Measurements from ENCODE around the gene ESYT2.
"Not testable (repeated sequence)": the region's sequence is repeated elsewhere in the genome, so short reads cannot be mapped to it uniquely, and the experiment has no call there.

Gene ESYT2

DNA sequence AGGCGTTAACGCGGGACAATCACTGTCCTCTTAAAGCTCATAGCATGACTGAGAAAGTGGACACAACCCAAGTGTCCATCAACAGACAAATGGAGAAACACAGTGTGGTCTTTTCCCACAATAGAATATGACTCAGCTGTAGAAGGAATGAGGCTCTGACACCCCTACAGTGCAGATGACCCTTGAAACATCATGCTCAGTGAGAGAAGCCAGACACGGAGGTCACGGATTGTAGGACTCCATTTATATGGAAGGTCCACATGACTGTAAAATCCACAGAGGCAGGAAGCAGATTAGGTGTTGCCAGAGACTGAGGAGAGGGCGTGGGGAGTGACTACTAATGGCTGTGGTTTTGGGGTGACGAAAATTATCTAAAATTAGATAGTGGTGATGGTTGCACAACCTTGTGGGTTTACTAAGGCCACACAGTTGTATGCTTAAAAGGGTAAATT lies 118.6 kb downstream of the ESYT2 start:
- DNase-seq (ENCODE audit: low read depth): peak; percentile 82
- H3K4me3 ChIP-seq (ENCODE audit: control insufficient read depth, low read depth, low read length): no peak overlapping the region
- no peak for TF ChIP-seq CTCF (conservative IDR thresholded peaks at IDR 0.05; ENCODE audit: control insufficient read depth, insufficient read depth, low read depth, low read length)

DNA sequence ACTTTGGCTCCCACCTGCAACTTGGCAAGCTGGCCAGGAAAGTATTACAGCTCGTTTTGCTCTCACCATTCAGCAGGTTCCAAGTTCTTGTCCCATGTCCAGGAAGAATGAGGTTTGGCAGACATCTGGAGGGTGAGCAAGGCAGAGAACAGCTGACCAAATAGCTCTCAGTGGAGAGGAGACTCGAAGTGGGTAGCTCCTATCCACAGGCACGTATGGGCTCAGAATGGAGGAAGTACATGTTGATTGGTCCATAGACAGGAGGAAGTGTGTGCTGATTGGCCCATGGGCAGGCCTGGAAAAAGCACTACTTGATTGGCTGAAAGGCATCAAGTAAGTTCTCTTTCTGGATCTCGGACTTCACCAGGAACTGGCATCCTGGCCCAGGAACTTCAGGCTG lies 121.7 kb downstream of the ESYT2 start:
- no peak for TF ChIP-seq CTCF (conservative IDR thresholded peaks at IDR 0.05; ENCODE audit: control insufficient read depth, insufficient read depth, low read depth, low read length)
- no peak overlapping the region for H3K4me3 ChIP-seq (ENCODE audit: control insufficient read depth, low read depth, low read length)
- peak; percentile 47 for DNase-seq (ENCODE audit: low read depth)

DNA sequence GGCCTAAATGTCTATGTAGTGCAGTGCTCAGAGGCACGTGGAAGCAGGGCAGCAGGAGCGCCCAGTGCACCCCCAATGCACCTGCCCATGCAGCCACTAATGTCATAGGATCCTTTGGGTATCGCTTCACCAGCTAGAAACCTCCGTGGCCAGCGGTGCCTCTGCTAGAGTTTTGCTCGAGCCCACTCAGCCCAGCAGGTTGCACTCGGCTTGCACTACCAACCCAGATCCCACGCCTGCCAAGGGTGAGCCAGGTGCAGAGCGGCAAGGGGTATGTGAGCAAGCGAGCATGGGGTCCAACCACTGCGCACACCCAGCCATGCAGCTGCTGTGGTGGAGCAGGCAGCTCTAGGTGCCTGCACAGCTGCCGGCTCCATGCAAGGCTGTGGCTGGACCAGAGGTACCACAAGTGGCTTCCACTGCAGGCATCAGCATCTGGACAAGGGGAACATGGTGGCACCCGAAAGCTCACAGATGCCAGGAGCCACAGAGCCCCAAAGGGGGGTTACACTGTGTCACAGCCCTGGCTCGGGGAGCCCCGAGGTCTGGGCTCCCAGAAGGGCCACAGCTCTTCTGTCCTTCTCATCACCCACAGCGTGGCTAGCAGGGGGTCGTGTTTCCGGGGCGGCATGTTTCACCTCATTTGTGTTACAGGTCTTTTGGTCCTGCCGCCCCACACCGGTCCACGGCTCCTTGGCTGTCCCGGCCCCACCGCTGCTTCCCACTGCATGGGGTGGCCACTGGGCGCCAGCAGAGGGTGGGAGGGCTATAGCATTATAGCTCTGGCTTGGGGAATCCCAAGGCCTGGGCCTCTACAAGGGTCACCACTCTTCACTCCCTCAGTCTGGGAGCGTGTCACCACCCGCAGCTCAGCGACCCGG lies 122.4 kb downstream of the ESYT2 start:
- no peak for TF ChIP-seq CTCF (conservative IDR thresholded peaks at IDR 0.05; ENCODE audit: control insufficient read depth, insufficient read depth, low read depth, low read length)
- DNase-seq (ENCODE audit: low read depth): no peak
- H3K4me3 ChIP-seq (ENCODE audit: control insufficient read depth, low read depth, low read length): no peak overlapping the region

DNA sequence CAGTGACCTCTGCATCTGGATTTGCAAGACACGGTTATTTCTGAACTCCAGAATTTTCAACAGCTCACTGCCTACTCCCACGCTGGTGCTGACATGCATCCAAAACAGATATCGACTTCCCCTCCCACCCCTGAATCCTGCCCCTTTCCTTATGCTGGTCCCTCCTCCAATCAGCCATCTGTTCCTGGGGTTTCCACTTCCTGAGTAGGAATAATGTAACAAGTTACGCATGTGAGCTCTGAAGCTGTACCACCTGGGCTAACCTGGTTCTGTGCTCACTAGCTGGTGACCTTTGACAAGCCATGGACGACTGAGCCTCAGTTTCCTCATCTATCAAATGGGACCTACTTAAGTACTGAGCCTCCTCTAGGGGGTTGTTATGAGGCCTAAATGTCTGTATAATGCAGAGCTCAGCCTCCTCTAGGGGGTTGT lies 123.0 kb downstream of the ESYT2 start:
- TF ChIP-seq CTCF (conservative IDR thresholded peaks at IDR 0.05; ENCODE audit: control insufficient read depth, insufficient read depth, low read depth, low read length): no peak
- DNase-seq (ENCODE audit: low read depth): peak; percentile 24
- no peak overlapping the region for H3K4me3 ChIP-seq (ENCODE audit: control insufficient read depth, low read depth, low read length)

- DNase-seq (ENCODE audit: low read depth): peak; percentile 16
- no peak for TF ChIP-seq CTCF (conservative IDR thresholded peaks at IDR 0.05; ENCODE audit: control insufficient read depth, insufficient read depth, low read depth, low read length)
- H3K4me3 ChIP-seq (ENCODE audit: control insufficient read depth, low read depth, low read length): peak overlapping the region; percentile 64
Measured at GRCh38 chr7:158705234-158705850, 124.0 kb downstream of the ESYT2 start.

DNA sequence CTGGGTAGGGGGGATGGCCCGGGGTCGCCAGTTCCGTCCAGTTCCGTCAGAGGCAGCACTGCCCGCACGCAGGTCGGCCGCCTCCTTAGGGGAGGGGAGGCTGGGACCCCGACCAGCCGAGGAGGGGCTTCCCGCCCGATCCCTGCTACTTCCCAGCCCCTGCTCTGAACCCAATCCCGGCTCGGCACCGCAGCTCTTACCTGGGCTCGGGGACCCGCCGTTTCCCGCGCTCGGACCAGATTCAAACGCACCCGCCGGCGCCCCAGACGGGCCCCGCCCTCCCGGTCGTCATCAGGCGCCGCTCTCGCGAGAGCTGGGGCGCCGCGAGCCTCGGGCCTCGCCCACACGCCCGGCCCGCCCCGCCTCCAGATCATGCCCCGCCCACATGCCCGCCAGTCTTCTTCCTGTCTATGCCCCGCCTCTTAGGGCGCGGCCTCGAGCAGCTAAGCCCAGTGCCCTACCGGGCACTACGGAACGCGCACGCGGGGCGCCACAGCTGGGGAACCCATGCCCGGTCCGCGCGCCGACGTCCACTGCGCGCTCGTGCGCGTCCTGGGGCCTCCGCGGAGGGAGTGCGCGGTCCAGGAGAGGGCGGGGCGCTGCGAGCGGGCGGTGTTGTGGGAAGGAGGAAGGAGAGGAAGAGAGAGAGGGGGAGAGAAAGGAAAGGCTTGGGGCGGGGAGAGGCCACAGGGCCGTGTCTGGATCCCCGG lies 124.6 kb downstream of the ESYT2 start, which contains the start of gene NCAPG2:
NCAPG2 (minus strand) TSS at position 281 of the 710 bp plus-strand sequence. CDS start 2,905 bp downstream, outside the sequence.
- TF ChIP-seq CTCF (conservative IDR thresholded peaks at IDR 0.05; ENCODE audit: control insufficient read depth, insufficient read depth, low read depth, low read length): no peak
- DNase-seq (ENCODE audit: low read depth): peak; percentile 96
- H3K4me3 ChIP-seq (ENCODE audit: control insufficient read depth, low read depth, low read length): peak within 1 kb of the TSS; percentile 91

DNA sequence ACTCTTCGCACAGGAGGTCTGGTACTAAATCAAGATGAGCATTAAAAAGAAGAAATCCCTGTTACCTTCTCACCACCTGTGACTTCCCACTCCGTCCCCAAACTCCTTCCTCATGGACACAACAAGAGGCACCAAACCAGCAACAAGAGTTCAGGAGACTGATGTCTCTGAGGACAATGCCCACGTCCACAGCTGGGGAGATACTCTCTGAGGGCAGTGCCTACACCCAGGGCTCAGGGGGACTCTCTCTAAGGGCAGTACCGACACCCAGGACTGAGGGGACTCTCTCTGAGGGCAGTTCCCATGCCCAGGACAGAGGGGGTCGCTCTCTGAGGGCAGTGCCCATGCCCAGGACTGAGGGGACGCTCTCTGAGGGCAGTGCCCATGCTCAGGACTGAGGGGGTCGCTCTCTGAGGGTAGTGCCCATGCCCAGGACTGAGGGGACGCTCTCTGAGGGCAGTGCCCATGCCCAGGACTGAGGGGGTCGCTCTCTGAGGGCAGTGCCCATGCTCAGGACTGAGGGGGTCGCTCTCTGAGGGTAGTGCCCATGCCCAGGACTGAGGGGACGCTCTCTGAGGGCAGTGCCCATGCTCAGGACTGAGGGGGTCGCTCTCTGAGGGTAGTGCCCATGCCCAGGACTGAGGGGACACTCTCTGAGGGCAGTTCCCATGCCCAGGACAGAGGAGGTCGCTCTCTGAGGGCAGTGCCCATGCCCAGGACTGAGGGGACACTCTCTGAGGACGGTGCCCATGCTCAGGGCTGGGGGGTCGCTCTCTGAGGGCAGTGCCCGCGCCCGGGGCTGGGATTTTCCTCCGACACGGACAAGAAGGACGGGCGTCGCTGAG lies 125.4 kb downstream of the ESYT2 start:
- not testable (repeated sequence) for DNase-seq (ENCODE audit: low read depth)
- H3K4me3 ChIP-seq (ENCODE audit: control insufficient read depth, low read depth, low read length): peak overlapping the region; percentile 91
